Activated CD4-positive, alpha-beta T cell treated with anti-CD3 and anti-CD28 coated beads for 24 hours (primary cell): ENCODE measurements around the gene OTX2.

Source experiments
- DNase-seq, 2 donors: peaks; one replicate each; pipeline ENCODE4 v3.0.0-alpha.2; 2020; ENCODE audit warnings: low read depth in 2 of 2

Gene OTX2

GRCh38 chr14:56810147-56810719 is at the start of gene OTX2:
Gene OTX2 (minus strand): TSS chr14:56810479. CDS start chr14:56805456, 5,023 bp downstream.
- no peak for DNase-seq

GRCh38 chr14:56858422-56858821 is 48.1 kb upstream of the OTX2 start:
- no peak for DNase-seq

GRCh38 chr14:56857216-56857615 is 46.9 kb upstream of the OTX2 start:
- no peak for DNase-seq

- DNase-seq: no peak
Measured at GRCh38 chr14:56855891-56856461, 45.7 kb upstream of the OTX2 start.

GRCh38 chr14:56854325-56854724 is 44.0 kb upstream of the OTX2 start:
- DNase-seq: no peak

GRCh38 chr14:56846970-56847930 is 37.0 kb upstream of the OTX2 start:
- no peak for DNase-seq

GRCh38 chr14:56844406-56845002 is 34.2 kb upstream of the OTX2 start:
- no peak for DNase-seq

- DNase-seq: no peak
Measured at GRCh38 chr14:56841611-56842010, 31.3 kb upstream of the OTX2 start.

- DNase-seq: no peak
Measured at GRCh38 chr14:56840221-56840620, 29.9 kb upstream of the OTX2 start.

GRCh38 chr14:56829151-56829550 is 18.9 kb upstream of the OTX2 start:
- no peak for DNase-seq

GRCh38 chr14:56826214-56826613 is 15.9 kb upstream of the OTX2 start:
- no peak for DNase-seq

- no peak for DNase-seq
Measured at GRCh38 chr14:56821805-56822610, 11.7 kb upstream of the OTX2 start.

- DNase-seq: no peak
Measured at GRCh38 chr14:56821177-56821576, 10.9 kb upstream of the OTX2 start.

GRCh38 chr14:56817396-56817921 is 7.2 kb upstream of the OTX2 start:
- no peak for DNase-seq

GRCh38 chr14:56816574-56817391 is 6.5 kb upstream of the OTX2 start:
- DNase-seq: no peak

GRCh38 chr14:56815745-56816144 is 5.5 kb upstream of the OTX2 start:
- no peak for DNase-seq

- no peak for DNase-seq
Measured at GRCh38 chr14:56814969-56815700, 4.9 kb upstream of the OTX2 start.

- DNase-seq: no peak
Measured at GRCh38 chr14:56814519-56814959, 4.3 kb upstream of the OTX2 start.

- DNase-seq: no peak
Measured at GRCh38 chr14:56813143-56813551, 2.9 kb upstream of the OTX2 start.
